Astrocyte (in vitro differentiated cells and primary cell): ENCODE data around the gene KIAA0319L.

Experiments
- EZH2 ChIP-seq: IDR thresholded peaks from 2 replicates; pipeline ENCODE4 v1.6.1; 2012; ENCODE audit warnings: mild to moderate bottlenecking, low read length, inconsistent platforms; ENCODE audit not compliant: insufficient read depth
- TF ChIP-seq, protein P1 (sequence below): IDR thresholded peaks from 2 replicates; pipeline ENCODE4 v1.5.1; 2011; ENCODE audit warnings: low read depth, mild to moderate bottlenecking, inconsistent platforms, low read length, moderate library complexity; ENCODE audit not compliant: insufficient read depth

DNA sequence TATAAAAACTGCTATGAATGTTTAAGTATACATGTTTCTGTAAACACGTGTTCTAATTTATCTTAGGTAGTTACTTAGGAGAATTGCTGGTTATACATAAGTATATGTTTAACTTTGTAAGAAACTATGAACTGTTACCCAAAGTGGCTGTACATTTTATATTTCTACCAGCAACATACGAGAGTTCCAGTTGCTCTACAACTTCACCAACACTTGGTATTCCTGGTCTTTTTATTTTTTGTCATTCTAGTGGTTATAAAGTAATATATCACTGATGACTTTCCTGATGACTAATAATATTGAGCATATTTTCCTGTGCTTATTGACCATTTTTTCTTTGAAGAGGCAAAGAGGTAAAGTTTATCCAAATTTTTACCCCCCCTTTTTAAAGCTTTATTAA lies 76.0 kb downstream of the KIAA0319L start:
- TF ChIP-seq, protein P1, sequence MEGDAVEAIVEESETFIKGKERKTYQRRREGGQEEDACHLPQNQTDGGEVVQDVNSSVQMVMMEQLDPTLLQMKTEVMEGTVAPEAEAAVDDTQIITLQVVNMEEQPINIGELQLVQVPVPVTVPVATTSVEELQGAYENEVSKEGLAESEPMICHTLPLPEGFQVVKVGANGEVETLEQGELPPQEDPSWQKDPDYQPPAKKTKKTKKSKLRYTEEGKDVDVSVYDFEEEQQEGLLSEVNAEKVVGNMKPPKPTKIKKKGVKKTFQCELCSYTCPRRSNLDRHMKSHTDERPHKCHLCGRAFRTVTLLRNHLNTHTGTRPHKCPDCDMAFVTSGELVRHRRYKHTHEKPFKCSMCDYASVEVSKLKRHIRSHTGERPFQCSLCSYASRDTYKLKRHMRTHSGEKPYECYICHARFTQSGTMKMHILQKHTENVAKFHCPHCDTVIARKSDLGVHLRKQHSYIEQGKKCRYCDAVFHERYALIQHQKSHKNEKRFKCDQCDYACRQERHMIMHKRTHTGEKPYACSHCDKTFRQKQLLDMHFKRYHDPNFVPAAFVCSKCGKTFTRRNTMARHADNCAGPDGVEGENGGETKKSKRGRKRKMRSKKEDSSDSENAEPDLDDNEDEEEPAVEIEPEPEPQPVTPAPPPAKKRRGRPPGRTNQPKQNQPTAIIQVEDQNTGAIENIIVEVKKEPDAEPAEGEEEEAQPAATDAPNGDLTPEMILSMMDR: no peak
- no peak for TF ChIP-seq EZH2
